GM12892 (cell line): ENCODE results near the gene SLC41A3.
"Not testable (repeated sequence)": the region's sequence is repeated elsewhere in the genome, so short reads cannot be mapped to it uniquely, and the experiment has no call there.

Experiments used
- DNase-seq: peaks from one replicate; pipeline ENCODE4 v3.0.0; 2011; ENCODE audit not compliant: insufficient read length
- FAIRE-seq: peaks from 2 replicates; lab custom pipeline; 2011; peaks lifted over from hg19 to GRCh38; lab: Jason Lieb, UNC
- POLR2A ChIP-seq: IDR thresholded peaks from 2 replicates; pipeline ENCODE4 v1.6.1; 2011; ENCODE audit warnings: low read depth, low read length, control low read depth
- POLR2AphosphoS5 ChIP-seq: IDR thresholded peaks from 2 replicates; pipeline ENCODE4 v1.6.1; 2011; ENCODE audit warnings: low read depth, low read length, control low read depth
- TAF1 ChIP-seq: IDR thresholded peaks from 2 replicates; pipeline ENCODE4 v1.6.1; 2011; ENCODE audit warnings: low read depth, mild to moderate bottlenecking, control low read depth, low read length, borderline replicate concordance

SLC41A3 gene

DNA sequence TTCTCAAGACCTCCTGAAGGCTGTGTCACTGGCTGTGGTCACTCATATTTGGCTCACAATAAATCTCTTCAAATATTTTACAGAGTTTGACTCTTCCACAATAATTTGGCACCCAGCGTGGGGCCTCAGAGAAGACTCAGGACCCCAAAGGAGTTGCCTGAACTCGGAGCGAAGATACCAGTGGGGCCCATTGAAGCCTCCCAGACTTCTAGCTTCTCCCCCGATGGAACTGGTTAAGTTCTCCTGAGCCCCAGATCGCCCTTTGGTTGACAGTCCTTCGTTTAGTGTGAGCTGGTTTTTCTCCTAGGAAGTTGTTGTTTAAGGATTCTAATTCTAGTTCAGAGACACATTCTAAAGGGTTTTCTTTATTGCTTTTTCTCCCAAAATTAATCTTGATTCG lies 1.4 kb upstream of the SLC41A3 start:
- FAIRE-seq (no peak), DNase-seq (no peak)
- TF ChIP-seq TAF1, result no peak
- no peak for TF ChIP-seq POLR2A
- TF ChIP-seq POLR2AphosphoS5, result no peak

DNA sequence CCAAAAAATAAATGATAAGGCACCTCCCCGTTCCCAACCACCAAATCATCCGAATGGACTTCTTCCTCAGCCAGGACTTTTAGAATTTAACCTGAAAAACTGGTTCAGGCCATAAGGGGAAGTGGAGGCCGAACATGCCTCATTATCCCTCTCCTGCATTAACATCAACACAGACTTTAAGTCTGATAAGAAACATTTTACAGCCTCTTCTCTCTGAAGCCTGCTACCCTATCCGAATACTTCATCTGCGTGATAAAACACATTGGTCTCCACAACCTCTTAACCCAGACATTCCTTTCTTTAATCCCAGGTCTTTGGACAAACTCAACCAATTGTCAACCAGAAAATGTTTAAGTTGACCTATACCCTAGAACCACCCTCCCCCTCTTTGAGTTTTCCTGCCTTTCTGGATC lies 850 bp upstream of the SLC41A3 start:
- FAIRE-seq, result no peak
- TF ChIP-seq TAF1, result no peak
- no peak for TF ChIP-seq POLR2A
- TF ChIP-seq POLR2AphosphoS5, result no peak

DNA sequence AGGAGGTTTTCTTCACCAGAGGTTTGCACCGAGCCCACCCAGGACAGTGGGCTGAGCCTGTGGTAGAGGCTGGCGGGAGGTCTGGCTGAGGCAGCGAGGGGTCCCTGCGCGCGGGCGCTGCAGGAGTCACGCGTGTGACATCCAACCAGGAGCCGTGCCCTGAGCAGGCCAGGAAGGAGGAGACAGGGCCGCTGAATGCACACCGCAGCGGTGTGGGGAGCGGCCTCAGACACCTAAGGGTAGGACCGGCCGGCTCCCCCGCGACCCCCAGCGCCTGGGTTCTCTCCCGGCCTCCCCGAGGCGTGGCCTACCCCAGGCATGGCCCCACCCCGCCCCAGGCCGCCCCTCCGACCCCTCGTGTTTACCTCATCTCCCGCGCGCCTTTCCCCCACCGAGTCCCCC lies 412 bp downstream of the SLC41A3 start:
- TF ChIP-seq TAF1, result no peak
- TF ChIP-seq POLR2A, result no peak; the same call in 1 of the 2 replicates
- no peak for TF ChIP-seq POLR2AphosphoS5
- DNase-seq, result peak; percentile 64
- no peak for FAIRE-seq

More for the DNA sequence above, 850 bp upstream of the SLC41A3 start:
- DNase-seq, result no peak

DNA sequence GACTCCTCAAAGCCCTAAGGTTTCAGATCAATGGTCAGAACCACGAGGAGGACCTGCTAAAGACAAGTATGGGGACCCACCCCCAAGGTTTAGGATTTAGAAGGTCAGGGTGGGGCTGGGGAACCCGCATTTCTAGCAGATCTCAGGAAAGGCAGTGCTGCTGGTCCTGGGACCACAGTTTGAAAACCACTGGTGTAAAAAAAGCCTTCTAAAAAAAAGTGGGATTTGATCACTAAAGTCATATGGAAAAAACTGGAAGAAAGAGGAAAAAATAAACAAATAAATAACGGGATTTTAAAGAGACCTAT lies 832 bp downstream of the SLC41A3 start:
- FAIRE-seq, result no peak
- no peak for DNase-seq
- no peak for TF ChIP-seq TAF1
- no peak for TF ChIP-seq POLR2AphosphoS5
- TF ChIP-seq POLR2A, result no peak

DNA sequence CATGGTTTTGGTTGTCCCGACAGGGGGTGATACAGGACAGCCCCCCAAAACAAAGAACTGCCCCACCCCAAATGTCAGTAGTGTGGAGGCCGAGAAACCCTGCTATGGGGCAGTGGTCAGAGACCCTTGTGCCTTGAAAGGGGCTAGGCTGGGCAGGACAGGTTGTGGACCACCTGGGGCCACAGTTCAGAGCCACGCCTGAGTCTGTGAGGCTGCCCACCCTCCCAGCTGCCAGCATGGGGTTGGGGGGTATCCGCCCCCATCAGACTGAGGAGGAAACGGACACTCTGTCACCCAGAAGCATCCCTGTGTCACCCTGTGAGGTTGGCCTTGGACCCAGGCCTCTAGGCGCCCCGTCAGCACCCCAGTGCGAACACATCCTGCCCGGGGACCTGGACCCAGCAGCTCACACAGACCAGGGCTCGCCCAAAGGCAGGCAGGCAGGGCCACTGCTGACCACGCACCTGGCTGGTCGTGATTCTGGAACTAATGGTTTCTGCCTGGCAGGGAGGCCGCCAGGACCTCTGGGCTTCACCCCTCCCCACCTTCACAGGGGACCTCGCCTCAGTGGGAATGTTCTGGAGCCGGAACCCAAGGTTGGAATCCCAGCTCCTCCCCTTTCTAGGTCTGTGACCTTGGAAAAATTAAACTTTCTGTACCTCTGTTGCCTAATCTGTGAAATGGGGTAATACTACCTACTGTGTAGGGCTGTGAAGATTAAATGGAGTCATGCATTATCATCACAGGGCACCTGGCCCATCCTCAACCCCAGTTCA lies 1.4 kb downstream of the SLC41A3 start:
- DNase-seq, result no peak
- no peak for TF ChIP-seq POLR2AphosphoS5
- TF ChIP-seq POLR2A, result no peak
- no peak for TF ChIP-seq TAF1
- no peak for FAIRE-seq

DNA sequence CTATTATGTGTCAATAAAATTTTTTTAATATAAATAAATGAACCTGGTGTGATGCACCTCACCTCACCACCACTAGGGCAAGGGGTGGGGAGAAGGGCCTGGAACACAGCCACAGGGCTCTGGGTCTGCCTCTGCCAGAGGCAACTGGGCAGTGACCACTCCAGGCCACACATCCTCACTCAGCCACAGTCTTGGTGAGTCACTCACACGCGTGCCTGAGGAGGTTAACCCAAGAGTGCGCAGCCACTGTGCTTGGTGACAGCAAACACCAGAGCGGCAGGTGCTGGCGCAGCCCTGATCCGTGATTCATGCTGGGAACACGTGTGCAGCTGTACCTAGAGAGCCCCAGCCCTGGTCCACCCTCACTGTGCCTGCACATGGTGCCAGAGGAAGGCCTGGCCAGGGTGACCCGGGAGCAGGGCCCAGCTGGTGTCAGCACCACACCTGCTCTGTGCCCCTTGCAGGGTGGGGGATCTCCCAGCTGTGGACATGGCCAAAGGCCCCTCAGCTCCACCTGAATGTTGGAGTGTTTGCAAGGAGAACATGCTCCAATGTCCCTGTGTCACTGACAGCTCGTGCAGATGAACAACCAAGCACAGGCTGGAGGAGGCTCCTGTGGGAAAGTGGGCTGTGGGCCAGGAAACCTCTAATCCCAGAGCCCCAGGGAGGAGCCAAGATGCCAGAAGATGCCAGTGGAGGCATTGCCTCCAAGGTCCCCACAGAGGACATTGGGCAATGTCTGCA lies 2.1 kb downstream of the SLC41A3 start:
- FAIRE-seq (no peak), DNase-seq (no peak)
- TF ChIP-seq POLR2AphosphoS5 (no peak), POLR2A (no peak), TAF1 (no peak)

DNA sequence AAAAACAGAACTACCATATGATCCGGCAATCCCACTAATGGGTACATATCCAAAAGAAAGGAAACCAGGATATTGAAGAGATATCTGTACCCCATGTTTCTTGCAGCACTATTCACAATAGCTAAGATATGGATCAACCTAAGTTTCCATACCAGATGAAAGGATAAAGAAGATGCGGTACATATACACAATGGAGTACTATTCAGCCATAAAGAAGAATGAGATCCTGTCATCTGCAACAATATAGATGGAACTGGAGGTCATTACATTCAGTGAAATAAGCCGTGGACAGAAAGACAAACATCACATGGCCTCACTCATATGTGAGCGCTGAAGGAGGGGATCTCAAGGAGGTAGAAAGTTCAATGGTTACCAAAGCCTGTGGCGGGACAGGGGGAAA lies 3.0 kb downstream of the SLC41A3 start:
- no peak for TF ChIP-seq POLR2AphosphoS5
- TF ChIP-seq TAF1, result no peak
- no peak for TF ChIP-seq POLR2A
- no peak for DNase-seq
- FAIRE-seq, result no peak

DNA sequence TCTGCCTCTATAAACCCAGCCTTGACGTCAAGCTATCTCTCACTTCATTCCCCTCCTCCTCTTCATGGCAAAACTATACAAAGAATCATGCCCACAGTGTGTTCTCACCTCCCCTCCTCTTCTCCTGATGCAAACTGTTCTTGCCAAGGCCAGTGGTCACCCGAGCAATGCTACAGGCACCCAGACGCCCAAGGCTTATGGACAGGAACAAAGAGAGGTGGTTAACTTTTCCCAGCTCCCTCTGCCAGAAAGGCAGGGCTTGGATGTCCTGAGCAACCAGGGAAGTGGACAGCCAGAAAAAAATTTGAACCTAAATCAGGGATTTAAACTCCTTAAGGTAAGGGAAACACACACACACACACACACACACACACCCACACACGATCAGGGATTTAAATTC lies 5.1 kb downstream of the SLC41A3 start:
- FAIRE-seq (no peak), DNase-seq (no peak)
- TF ChIP-seq TAF1 (no peak), POLR2A (no peak), POLR2AphosphoS5 (no peak)

DNA sequence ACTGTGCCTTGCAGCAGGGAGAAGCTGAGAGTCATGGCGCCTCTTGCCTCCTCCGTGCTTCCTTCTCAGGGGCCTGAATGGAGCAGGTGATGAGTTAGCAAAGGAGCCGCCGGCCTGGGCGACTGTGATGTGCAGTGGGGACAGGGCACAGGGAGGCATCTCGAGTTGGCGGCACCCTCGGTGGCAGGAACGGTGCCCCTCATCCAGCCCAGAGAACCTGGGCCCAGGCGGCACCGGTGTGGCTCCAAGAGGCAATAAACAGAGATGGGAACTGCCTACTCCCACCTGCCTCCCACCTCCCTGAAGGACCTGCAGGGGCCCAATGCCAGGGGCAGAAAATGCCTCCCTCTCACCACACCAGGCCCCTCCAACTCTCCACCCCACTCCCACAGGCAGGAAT lies 6.2 kb downstream of the SLC41A3 start:
- DNase-seq, result no peak
- no peak for FAIRE-seq
- no peak for TF ChIP-seq POLR2A
- TF ChIP-seq POLR2AphosphoS5, result no peak
- no peak for TF ChIP-seq TAF1

DNA sequence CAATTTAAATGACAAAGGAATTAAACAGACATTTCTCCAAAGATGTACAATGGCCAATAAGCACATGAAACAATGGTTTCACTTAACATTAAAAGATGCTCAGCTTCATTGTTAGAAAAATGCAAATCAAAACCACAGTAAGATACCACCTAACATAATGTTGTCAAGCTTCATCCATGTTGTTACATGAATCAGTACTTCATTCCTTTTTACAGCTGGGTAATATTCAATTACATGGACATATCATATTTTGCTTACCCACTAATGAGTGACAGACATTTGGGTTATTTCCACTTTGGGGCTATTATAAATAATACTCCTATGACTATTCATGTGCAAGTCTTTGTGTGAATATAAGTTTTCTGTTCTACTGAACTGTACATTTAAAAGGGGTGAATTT lies 7.8 kb downstream of the SLC41A3 start:
- DNase-seq, result no peak
- TF ChIP-seq POLR2A (no peak), POLR2AphosphoS5 (no peak), TAF1 (no peak)
- FAIRE-seq, result no peak

DNA sequence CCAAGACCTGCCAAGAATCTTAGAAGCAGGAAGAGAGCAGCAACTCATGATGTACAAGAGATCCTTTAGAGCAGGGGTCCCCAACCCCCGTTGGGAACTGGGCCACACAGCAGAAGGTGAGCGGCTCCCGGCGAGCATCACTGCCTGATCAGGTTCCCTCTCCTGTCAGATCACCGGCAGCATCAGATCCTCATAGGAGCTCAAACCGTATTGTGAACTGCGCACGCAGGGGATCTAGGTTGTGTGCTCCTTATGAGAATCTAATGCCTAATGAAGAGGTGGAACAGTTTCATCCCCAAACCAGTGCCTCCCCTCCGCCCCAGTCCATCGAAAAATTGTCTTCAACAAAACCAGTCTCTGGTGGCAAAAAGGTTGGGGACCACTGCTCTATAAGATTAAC lies 13.8 kb downstream of the SLC41A3 start:
- FAIRE-seq (no peak), DNase-seq (no peak)
- TF ChIP-seq POLR2AphosphoS5 (no peak), TAF1 (no peak), POLR2A (no peak)

DNA sequence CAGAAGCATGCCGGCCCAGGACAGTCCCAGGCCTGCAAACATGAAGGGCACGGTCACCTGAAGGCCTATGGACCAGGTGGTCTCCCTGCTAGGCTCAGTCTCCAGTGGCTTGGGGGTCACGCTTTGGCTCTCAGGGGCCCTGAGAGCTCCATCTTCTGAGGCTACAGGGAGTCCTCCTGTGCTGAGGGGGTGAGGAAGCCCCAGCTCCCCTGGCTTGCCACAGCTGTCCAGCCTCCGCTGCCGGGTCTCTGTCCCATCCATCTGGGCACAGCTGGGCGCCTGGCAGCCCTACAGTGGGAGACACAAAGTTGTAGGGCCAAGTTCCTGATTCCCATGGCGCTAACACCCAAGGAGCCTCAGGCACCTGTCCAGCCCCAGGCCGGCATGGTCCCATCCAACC lies 16.0 kb downstream of the SLC41A3 start:
- no peak for TF ChIP-seq POLR2A
- TF ChIP-seq POLR2AphosphoS5, result no peak
- TF ChIP-seq TAF1, result no peak
- FAIRE-seq (no peak), DNase-seq (no peak)

DNA sequence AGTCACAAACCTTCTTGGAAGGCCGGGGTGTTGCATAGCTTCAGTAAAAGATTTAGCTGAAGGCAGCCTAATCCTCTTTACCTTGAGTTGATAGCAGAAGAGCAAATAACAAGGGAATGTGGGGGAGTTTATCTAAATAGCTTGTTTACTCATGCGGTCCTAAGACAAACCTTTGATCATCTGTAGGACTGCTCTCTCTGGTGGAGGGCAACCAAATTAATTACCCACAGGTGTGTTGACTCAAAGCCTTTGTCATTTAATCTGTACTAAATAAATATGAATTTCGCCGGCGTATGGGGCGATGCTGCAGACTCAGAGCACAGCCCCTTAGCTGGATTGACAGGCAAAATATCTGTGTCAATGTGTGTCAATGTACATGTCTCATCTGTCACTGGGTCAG lies 17.2 kb downstream of the SLC41A3 start:
- DNase-seq, FAIRE-seq: not testable (repeated sequence)
